RWPE2 (cell line): ENCODE measurements around the gene PRRT3.

ENCODE experiments used
- ATAC-seq: fragments of 200-7000 bp; cut with Tn5 transposase; 3 replicates; pipeline ENCODE4 v1.9.1; 2021; ENCODE audit warnings: low read depth
- DNase-seq: peaks from one replicate; pipeline ENCODE4 v3.0.0-alpha.2; 2020; ENCODE audit warnings: low spot score
- H3K27ac ChIP-seq: fragments of 450-650 bp; 2 replicates; pipeline ENCODE4 v1.5.1; 2017; ENCODE audit warnings: mild to moderate bottlenecking; ENCODE audit not compliant: poor library complexity, severe bottlenecking
- H3K27me3 ChIP-seq: fragments of 250-450 bp; sonication (Bioruptor Pico); 2 replicates; pipeline ENCODE4 v1.5.1; 2021; ENCODE audit warnings: mild to moderate bottlenecking, moderate library complexity; ENCODE audit not compliant: insufficient read depth, poor library complexity, severe bottlenecking
- H3K36me3 ChIP-seq: fragments of 250-450 bp; sonication (Bioruptor Pico); 2 replicates; pipeline ENCODE4 v1.5.1; 2020; ENCODE audit warnings: low read depth, mild to moderate bottlenecking, moderate library complexity
- H3K4me1 ChIP-seq: fragments of 250-450 bp; sonication (Bioruptor Pico); 2 replicates; pipeline ENCODE4 v1.5.1; 2021; ENCODE audit warnings: mild to moderate bottlenecking, moderate library complexity; ENCODE audit not compliant: insufficient read depth, poor library complexity, severe bottlenecking
- H3K4me3 ChIP-seq: fragments of 250-450 bp; sonication (Bioruptor Pico); 2 replicates; pipeline ENCODE4 v1.5.1; 2021; ENCODE audit warnings: mild to moderate bottlenecking, moderate library complexity; ENCODE audit not compliant: severe bottlenecking
- H3K9me3 ChIP-seq: fragments of 250-450 bp; sonication (Bioruptor Pico); 2 replicates; pipeline ENCODE4 v1.5.1; 2021; ENCODE audit warnings: mild to moderate bottlenecking, moderate library complexity; ENCODE audit not compliant: severe bottlenecking
- CTCF ChIP-seq: fragments of 450-650 bp; IDR thresholded peaks from one replicate; pipeline ENCODE4 v1.5.1; 2017; ENCODE audit warnings: mild to moderate bottlenecking, moderate library complexity; ENCODE audit not compliant: poor library complexity, severe bottlenecking

PRRT3 gene

GRCh38 chr3:9951962-9952805 is at the start of gene PRRT3:
PRRT3 (minus strand) TSS chr3:9952408; CDS start chr3:9950115, 2,293 bp downstream.
- Histone ChIP-seq H3K27me3 (no peaks in the 10 kb centered on the region), H3K4me3 (peak within 1 kb of the TSS; percentile 45), H3K4me1 (peaks cover 10% of the 10 kb centered on the region), H3K36me3 (0 out of 2 replicates have a peak, but pooled peaks cover 5% of the 10 kb centered on the region), H3K9me3 (no peaks in the 10 kb centered on the region), H3K27ac (no peak within 1 kb of the TSS)
- ATAC-seq (peak; percentile 75), DNase-seq (no peak)
- TF ChIP-seq CTCF: no peak

- ATAC-seq (no peak), DNase-seq (no peak)
- no peaks in the 10 kb centered on the region for H3K4me1 ChIP-seq
- H3K27ac ChIP-seq: no peak overlapping the region
- H3K9me3 ChIP-seq: no peaks in the 10 kb centered on the region
- no peak overlapping the region for H3K4me3 ChIP-seq
- no peak for TF ChIP-seq CTCF
- H3K27me3 ChIP-seq: no peaks in the 10 kb centered on the region
- peaks cover 62% of the 10 kb centered on the region for H3K36me3 ChIP-seq
Measured at GRCh38 chr3:10000686-10001085, 48.5 kb upstream of the PRRT3 start.

GRCh38 chr3:9994086-9994844 is 42.1 kb upstream of the PRRT3 start:
- no peak overlapping the region for H3K27ac ChIP-seq
- H3K9me3 ChIP-seq: no peaks in the 10 kb centered on the region
- H3K27me3 ChIP-seq: no peaks in the 10 kb centered on the region
- ATAC-seq (peak; percentile 19; the same call in 1 of the 3 replicates), DNase-seq (no peak)
- H3K4me3 ChIP-seq: no peak overlapping the region
- H3K36me3 ChIP-seq: peaks cover 80% of the 10 kb centered on the region
- H3K4me1 ChIP-seq: no peaks in the 10 kb centered on the region
- no peak for TF ChIP-seq CTCF

- ATAC-seq: peak; percentile 58
- DNase-seq: no peak
- Histone ChIP-seq H3K36me3 (peaks cover 43% of the 10 kb centered on the region), H3K27ac (peak overlapping the region; percentile 55), H3K27me3 (no peaks in the 10 kb centered on the region), H3K4me1 (peaks cover 18% of the 10 kb centered on the region), H3K4me3 (peak overlapping the region; percentile 70), H3K9me3 (no peaks in the 10 kb centered on the region)
- TF ChIP-seq CTCF: no peak
Measured at GRCh38 chr3:9986230-9986725, 34.1 kb upstream of the PRRT3 start.
